G401.6 (cell line): Measurements from ENCODE around the gene RMDN2.
"Not testable (repeated sequence)": the region's sequence is repeated elsewhere in the genome, so short reads cannot be mapped to it uniquely, and the experiment has no call there.

ENCODE experiments used
- FAIRE-seq: peaks from 2 replicates; lab custom pipeline; 2012; peaks lifted over from hg19 to GRCh38; lab: Jason Lieb, UNC

Gene RMDN2

DNA sequence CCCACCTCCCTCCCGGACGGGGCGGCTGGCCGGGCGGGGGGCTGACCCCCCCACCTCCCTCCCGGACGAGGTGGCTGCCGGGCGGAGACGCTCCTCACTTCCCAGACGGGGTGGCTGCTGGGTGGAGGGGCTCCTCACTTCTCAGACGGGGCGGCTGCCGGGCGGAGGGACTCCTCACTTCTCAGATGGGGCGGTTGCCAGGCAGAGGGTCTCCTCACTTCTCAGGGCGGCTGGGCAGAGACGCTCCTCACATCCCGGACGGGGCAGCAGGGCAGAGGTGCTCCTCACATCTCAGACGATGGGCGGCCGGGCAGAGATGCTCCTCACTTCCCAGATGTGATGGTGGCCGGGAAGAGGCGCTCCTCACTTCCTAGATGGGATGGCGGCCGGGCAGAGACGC lies 7.8 kb downstream of the RMDN2 start:
- not testable (repeated sequence) for FAIRE-seq

- no peak for FAIRE-seq
Measured at GRCh38 chr2:37934591-37935513, 9.8 kb downstream of the RMDN2 start.

- not testable (repeated sequence) for FAIRE-seq
Measured at GRCh38 chr2:37937568-37937967, 12.5 kb downstream of the RMDN2 start.

GRCh38 chr2:37941267-37941666 lies 16.2 kb downstream of the RMDN2 start:
- not testable (repeated sequence) for FAIRE-seq

GRCh38 chr2:37944268-37944667 lies 19.2 kb downstream of the RMDN2 start:
- FAIRE-seq = no peak

DNA sequence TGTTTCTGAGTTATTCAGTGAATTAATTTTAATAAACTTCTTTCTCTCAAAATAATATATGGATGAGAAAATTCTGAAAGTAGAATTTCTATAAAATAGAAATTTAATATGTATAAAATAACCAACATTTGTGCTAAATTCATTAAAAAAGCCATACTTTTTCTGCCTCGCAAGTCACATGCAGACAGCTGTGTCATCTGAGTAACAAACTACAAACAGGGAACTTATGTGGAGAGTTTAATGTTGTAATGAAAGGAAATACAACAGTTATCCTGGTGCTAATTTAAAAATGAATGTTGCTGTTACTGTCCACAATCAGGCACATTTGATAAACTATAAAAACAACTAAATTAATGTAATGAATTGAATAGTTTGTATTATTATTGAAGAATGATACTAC lies 22.2 kb downstream of the RMDN2 start:
- no peak for FAIRE-seq

DNA sequence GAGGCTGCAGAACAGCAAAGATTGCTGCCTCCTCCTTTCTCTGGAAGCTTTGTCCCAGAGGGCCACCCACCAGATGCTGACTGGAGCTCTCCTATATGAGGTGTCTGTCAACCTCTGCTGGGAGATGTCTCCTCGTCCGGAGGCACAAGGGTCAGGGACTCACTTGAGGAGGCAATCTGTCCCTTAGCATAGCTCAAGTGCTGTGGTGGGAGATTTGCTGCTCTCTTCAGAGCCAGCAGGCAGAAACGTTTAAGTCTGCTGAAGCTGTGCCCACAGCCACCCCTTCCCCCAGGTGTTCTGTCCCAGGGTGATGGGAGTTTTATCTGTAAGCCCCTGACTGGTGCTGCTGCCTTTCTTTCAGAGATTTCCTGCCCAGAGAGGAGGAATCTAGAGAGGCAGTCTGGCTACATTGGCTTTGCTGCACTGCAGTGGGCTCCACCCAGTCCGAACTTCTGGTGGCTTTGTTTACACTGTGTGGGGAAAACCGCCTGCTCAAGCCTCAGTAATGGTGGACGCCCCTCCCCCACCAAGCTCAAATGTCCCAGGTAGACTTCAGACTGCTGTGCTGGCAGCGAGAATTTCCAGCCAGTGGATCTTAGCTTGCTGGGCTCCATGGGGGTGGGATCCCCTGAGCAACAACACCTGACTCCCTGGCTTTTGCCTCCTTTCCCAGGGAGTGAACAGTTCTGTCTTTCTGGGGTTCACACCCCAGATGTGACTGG lies 37.1 kb downstream of the RMDN2 start:
- not testable (repeated sequence) for FAIRE-seq

DNA sequence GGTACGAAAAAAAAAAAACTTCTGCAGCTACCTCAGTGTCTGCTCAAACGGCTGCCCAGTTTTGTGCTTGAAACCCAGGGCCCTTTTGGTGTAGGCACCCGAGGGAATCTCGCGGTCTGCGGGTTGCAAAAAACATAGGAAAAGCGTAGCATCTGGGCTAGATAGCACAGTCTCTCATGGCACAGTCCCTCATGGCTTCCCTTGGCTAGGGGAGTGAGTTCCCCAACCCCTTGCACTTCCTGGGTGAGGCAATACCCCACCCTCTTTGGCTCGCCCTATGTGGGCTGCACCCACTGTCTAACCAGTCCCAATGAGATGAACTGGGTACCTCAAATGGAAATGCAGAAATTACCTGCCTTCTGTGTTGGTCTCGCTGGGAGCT lies 37.6 kb downstream of the RMDN2 start:
- not testable (repeated sequence) for FAIRE-seq

GRCh38 chr2:37963901-37964300 lies 38.8 kb downstream of the RMDN2 start:
- not testable (repeated sequence) for FAIRE-seq

DNA sequence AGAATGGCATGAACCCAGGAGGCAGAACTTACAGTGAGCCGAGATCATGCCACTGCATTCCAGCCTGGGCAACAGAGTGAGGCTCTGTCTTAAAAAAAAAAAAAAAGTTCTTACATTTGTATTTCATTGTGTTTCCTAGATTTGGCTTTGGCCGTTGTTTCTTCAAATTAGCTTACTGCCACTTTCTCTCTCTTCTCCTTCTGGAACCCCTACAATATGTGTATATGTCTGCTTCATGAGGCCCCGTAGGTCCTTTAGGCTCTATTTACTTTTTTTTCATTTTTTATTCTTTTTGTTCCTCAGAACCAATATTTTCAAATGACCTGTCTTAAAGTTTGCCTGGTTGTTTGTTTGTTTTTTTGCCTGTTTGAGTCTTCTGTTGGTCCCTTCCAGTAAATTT lies 41.2 kb downstream of the RMDN2 start:
- no peak for FAIRE-seq

GRCh38 chr2:37969731-37970130 lies 44.6 kb downstream of the RMDN2 start:
- FAIRE-seq = no peak

DNA sequence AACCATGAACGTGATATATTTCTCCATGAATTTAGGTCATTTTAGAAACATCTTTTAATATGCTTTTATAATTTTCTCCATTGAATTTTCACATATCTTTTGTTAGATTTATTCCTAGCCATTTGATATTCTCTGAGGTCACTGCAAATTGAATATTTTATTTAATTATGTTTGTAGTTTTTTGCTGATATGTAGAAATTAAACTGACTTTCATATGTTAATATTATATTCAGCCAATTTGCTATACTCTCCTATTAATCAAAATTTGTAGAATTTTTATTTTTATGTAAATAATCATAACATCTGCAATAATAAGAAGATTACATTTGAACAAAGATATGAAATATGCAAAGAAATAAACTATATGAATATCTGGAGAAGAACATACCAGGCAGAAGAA lies 46.9 kb downstream of the RMDN2 start:
- no peak for FAIRE-seq

DNA sequence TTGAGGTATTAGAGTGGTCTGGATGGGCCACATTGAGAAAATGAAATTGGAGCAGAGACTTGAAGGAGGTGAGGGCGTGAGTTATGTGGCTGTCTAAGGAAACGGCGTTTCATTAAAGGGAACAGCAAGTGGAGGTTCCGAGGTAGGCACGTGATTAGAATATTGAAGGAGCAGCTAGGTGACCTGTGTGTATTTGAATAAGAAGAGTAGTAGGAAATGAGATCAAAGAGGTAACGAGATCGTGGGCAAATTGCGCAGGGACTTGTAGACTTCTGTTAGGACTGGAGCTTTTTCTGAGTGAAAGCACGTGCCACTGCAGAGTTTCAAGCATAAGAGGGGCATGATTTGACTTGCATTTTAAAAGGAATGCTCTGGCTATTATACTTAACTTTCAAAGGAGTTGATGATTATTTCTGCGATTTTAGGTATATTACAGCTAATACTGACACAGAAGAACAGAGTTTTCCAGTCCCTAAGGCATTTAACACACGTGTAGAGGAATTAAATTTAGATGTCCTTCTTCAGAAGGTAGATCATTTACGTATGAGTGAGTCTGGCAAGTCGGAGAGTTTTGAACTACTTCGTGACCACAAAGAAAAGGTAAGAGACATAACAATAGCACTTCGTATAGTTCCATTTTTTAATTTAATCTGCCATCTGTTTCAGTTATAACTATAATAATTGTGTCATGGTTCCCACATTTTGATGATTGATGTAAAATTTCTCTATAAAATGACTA lies 48.7 kb downstream of the RMDN2 start:
- FAIRE-seq = no peak

- no peak for FAIRE-seq
Measured at GRCh38 chr2:37975808-37976207, 50.7 kb downstream of the RMDN2 start.

- FAIRE-seq = no peak
Measured at GRCh38 chr2:37976411-37976810, 51.3 kb downstream of the RMDN2 start.

DNA sequence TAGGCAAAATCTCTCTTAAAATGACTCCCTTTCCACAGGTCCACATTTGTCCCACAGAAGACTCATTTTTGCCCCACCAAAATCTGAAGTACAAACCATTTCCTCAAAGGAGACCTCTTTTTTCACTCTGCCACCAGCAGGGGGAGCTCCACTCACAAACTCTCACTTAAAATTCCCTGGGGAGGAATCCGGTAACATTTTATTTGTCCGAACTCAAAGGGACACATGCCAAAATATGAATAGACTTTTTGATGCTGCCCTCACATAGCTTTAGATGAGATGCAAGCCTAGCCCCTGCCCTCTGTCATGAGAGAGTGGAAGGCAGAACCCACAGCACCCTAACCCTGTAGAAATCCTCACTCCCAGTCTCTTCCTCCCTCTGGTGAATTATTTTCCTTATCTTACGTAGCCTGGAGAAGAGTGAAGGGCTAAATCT lies 57.1 kb downstream of the RMDN2 start:
- FAIRE-seq = peak; percentile 66

- no peak for FAIRE-seq
Measured at GRCh38 chr2:37982847-37983246, 57.8 kb downstream of the RMDN2 start.

DNA sequence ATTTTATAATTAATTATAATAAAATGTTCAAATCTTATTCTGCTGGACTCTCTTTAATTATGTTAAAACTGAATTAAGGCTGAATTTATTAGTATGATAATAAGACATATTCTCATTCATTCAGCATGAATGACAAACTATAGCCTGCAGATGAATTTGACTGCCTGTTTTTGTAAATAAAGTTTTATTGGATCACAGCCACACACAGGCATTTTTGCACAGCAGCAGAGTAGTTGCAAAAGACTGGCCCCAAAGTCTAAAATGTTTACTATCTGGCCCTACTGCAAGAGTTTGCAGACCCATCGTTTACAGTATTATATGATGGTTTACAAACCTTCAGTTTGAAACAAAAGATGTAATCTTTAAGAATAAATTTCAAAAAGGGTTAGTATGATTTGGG lies 58.6 kb downstream of the RMDN2 start:
- no peak for FAIRE-seq

DNA sequence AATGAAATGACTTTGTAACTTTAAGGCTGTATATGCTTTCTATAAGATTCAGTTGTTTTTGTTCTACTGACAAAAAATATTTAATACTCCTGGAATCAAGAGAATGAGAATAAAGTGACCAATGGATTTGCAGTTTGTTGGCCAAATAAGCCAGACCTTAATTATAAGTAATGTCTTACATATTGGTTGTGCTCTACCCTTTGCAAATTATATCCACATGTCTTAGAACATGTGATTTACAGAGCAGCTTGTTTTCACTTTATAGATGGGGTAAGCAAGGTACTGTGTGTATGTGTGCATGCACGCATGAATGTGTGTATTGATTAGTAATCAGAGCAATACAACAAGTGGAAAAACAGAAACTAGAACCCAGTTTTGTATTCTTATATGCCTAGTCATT lies 59.1 kb downstream of the RMDN2 start:
- FAIRE-seq = no peak

DNA sequence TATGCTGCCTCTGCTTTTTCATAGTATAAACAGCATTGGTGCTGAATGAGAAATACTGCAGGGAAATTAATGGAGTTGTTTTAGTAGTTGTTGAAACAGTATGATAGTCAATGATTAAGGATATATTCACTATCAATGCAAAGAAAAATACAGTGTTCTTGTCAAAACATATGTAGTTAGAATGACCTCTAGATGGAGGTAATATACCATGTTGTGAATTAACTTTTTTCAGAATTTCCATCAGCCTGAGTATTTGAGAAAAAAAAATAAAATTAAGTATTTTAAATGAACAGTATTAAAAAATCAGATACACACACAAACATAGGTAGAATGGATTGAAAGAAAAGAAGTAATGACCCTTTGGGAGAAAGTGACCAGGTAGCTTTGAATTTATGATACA lies 59.5 kb downstream of the RMDN2 start:
- no peak for FAIRE-seq

DNA sequence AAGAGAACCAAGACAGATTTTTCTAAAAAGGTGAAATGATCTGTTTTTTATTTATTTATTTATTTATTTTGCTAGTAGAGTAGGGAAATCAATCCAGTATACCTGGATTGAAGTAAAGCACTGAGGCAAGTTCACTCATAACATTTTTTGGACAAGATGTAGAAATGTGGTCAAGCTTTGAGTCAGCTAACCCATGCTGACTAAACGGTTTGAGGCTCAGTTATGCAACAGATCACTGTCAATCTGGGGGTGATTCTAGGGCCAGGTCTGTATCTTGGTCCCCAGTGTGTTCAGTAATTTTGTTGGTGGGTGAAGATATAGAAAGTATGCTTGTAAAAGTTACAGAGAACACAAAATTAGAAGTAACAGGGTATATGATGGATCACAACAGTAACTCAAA lies 60.2 kb downstream of the RMDN2 start:
- FAIRE-seq = no peak

DNA sequence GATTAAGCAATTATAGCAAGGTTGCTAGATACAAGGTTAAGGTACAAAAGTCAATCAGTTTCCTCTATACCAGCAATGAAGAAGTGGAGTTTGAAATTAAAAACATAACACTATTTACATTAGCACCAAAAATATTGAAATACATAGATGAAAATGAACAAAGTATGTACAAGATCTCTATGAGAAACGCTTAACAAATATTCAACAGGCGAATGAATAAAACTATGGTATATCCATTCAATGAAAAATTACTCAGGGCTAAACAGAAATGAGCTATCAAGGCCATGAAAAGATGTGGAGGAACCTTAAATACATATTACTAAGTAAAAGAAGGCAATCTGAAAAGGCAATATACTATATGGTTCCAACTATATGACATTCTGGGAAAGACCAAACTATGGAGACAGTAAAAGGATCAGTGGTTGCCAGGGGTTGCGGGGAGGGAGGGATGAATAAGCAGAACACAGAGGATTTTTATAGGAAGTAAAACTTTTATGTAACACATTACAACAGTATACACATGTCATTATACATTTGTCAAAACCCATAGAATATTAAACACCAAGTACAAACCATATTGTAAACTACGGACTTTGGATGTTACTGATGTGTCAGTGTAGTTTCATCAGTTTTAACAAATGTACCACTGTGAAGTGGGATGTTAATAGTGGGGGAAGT lies 62.1 kb downstream of the RMDN2 start:
- FAIRE-seq = no peak
